ENCODE measurements around the gene FNBP1L. TPM values are rescaled to one million over a fixed set of nuclear protein-coding genes. Genes with fewer than 3 reads are reported as not detected.

Gene FNBP1L
- total and polyA plus RNA-seq, 8 donors = 10.1 to 32.4 (median 16.0) TPM

- no peak for FAIRE-seq
- ATAC-seq = no peak
- intact Hi-C loops (cut with DNase I) = no loop called here
- Histone ChIP-seq H3K4me1 (no peaks in the 10 kb centered on the region), H3K27me3 (no peaks in the 10 kb centered on the region), H3K36me3 (no peaks in the 10 kb centered on the region), H3K4me3 (no peak overlapping the region), H3K9me3 (no peaks in the 10 kb centered on the region), H3K27ac (no peak overlapping the region)
- no peak for TF ChIP-seq CTCF (IDR thresholded peaks at IDR 0.05)
- 90 to 94% methylated on average over 5 of the region's 5 CpGs for WGBS, 2 donors
- no peak for DNase-seq
Observed at GRCh38 chr1:93516164-93516563, 68.2 kb downstream of the FNBP1L start.

- H3K36me3 ChIP-seq = no peaks in the 10 kb centered on the region
- H3K9me3 ChIP-seq = no peaks in the 10 kb centered on the region
- H3K4me1 ChIP-seq = no peaks in the 10 kb centered on the region
- H3K27me3 ChIP-seq = no peaks in the 10 kb centered on the region
- FAIRE-seq = no peak
- ATAC-seq = no peak
- TF ChIP-seq CTCF (IDR thresholded peaks at IDR 0.05) = no peak
- DNase-seq = no peak
- intact Hi-C loops (cut with DNase I) = no loop called here
- no peak overlapping the region for H3K27ac ChIP-seq
- no peak overlapping the region for H3K4me3 ChIP-seq
Observed at GRCh38 chr1:93518516-93518915, 70.6 kb downstream of the FNBP1L start.

- no peak overlapping the region for H3K27ac ChIP-seq
- no peak for TF ChIP-seq CTCF (IDR thresholded peaks at IDR 0.05)
- H3K4me3 ChIP-seq = no peak overlapping the region
- FAIRE-seq (no peak), DNase-seq (no peak), ATAC-seq (peak in 1 of 4 donors; percentile 28)
- H3K36me3 ChIP-seq = no peaks in the 10 kb centered on the region
- H3K4me1 ChIP-seq = no peaks in the 10 kb centered on the region
- no peaks in the 10 kb centered on the region for H3K27me3 ChIP-seq
- intact Hi-C loops (cut with DNase I) = no loop called here
- no peaks in the 10 kb centered on the region for H3K9me3 ChIP-seq
- 64 to 89% methylated on average over 3 of the region's 3 CpGs for WGBS, 2 donors
Observed at GRCh38 chr1:93519199-93519829, 71.4 kb downstream of the FNBP1L start.

- no peak overlapping the region for H3K27ac ChIP-seq
- H3K4me3 ChIP-seq = no peak overlapping the region
- intact Hi-C loops (cut with DNase I) = no loop called here
- no peaks in the 10 kb centered on the region for H3K36me3 ChIP-seq
- H3K9me3 ChIP-seq = no peaks in the 10 kb centered on the region
- H3K27me3 ChIP-seq = no peaks in the 10 kb centered on the region
- DNase-seq = no peak
- no peak for TF ChIP-seq CTCF (IDR thresholded peaks at IDR 0.05)
- peaks cover 0 to 6% (median 0%) of the 10 kb centered on the region in 3 donors for H3K4me1 ChIP-seq
- 83 to 97% methylated on average over 2 of the region's 2 CpGs for WGBS, 2 donors
- ATAC-seq = no peak
- no peak for FAIRE-seq
Observed at GRCh38 chr1:93521618-93522017, 73.7 kb downstream of the FNBP1L start.

GRCh38 chr1:93522721-93523120 is 74.8 kb downstream of the FNBP1L start:
- no peak overlapping the region for H3K27ac ChIP-seq
- no peak overlapping the region for H3K4me3 ChIP-seq
- TF ChIP-seq CTCF (IDR thresholded peaks at IDR 0.05) = no peak
- H3K27me3 ChIP-seq = no peaks in the 10 kb centered on the region
- no peak for FAIRE-seq
- ATAC-seq = no peak
- intact Hi-C loops (cut with DNase I) = no loop called here
- 79 to 83% methylated on average over 4 of the region's 4 CpGs for WGBS, 2 donors
- no peaks in the 10 kb centered on the region for H3K9me3 ChIP-seq
- H3K4me1 ChIP-seq = peaks cover 0 to 6% (median 0%) of the 10 kb centered on the region in 3 donors
- H3K36me3 ChIP-seq = no peaks in the 10 kb centered on the region
- DNase-seq = no peak

Data from pancreas (tissue), 10 donors.